Measurements from ENCODE around the gene SLC26A1.

DNA sequence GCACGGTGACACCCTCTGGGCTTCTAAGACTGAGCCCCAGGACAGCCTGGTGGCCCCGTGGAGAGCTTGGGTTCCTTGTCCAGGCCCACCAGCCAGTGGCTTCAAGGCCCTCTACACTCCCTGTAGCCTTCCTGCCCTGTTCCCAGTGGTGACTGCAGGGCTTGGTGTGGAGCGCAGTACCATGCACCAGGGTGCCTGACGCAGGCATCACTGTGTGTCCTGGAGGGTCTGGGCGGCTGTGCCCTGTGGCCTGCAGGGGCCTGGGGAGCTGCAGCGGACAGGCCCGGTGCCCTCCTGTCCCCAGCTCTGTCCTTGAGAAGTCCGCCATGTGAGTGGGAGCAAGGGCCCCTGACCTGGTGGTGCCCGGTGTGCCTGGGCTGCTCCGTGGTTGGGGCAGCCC is 22.5 kb upstream of the SLC26A1 start:
- TF ChIP-seq EZH2 (IDR thresholded peaks at IDR 0.05; ENCODE audit: insufficient read depth, poor library complexity, severe bottlenecking): no peak
- TF ChIP-seq EZH2phosphoT487 (IDR thresholded peaks at IDR 0.05; ENCODE audit: insufficient read depth, low read depth): no peak
